SK-N-SH treated with all-trans-retinoic acid at 6 μM for 48 hours (cell line): ENCODE measurements around the gene CEP131.

Source experiments
- ATAC-seq: fragments of 200-7000 bp; cut with Tn5 transposase; 3 replicates; pipeline ENCODE4 v1.9.1; 2020; ENCODE audit warnings: mild to moderate bottlenecking, moderate library complexity
- ARNTL ChIP-seq: fragments of 450-650 bp; formaldehyde crosslinking; IDR thresholded peaks from 2 replicates; pipeline ENCODE4 v1.5.0; 2020; ENCODE audit warnings: low read depth, mild to moderate bottlenecking, moderate library complexity, borderline replicate concordance
- BACH2 ChIP-seq: fragments of 250-450 bp; sonication (Bioruptor Pico); IDR thresholded peaks from 2 replicates; pipeline ENCODE4 v1.9.0; 2021; ENCODE audit warnings: mild to moderate bottlenecking, borderline replicate concordance
- ESRRG ChIP-seq: fragments of 250-450 bp; sonication (Bioruptor Pico); IDR thresholded peaks from 2 replicates; pipeline ENCODE4 v1.6.1; 2021; ENCODE audit warnings: mild to moderate bottlenecking
- GLIS3 ChIP-seq: fragments of 250-450 bp; sonication (Bioruptor Pico); IDR thresholded peaks from 2 replicates; pipeline ENCODE4 v1.5.0; 2020; ENCODE audit warnings: mild to moderate bottlenecking, moderate library complexity
- ISL1 ChIP-seq: fragments of 250-450 bp; sonication (Bioruptor Pico); IDR thresholded peaks from 2 replicates; pipeline ENCODE4 v2.1.2; 2022; ENCODE audit warnings: mild to moderate bottlenecking, moderate library complexity
- OSR1 ChIP-seq: fragments of 250-450 bp; sonication (Bioruptor Pico); IDR thresholded peaks from 2 replicates; pipeline ENCODE4 v1.8.0; 2022; ENCODE audit warnings: moderate library complexity, mild to moderate bottlenecking, inconsistent platforms
- PPARA ChIP-seq: fragments of 250-450 bp; sonication (Bioruptor Pico); IDR thresholded peaks from 2 replicates; pipeline ENCODE4 v1.5.0; 2020; ENCODE audit warnings: mild to moderate bottlenecking, borderline replicate concordance
- RARB ChIP-seq: fragments of 250-450 bp; sonication (Bioruptor Pico); IDR thresholded peaks from 2 replicates; pipeline ENCODE4 v1.8.0; 2021; ENCODE audit warnings: mild to moderate bottlenecking, moderate library complexity
- SNAI2 ChIP-seq: fragments of 250-450 bp; sonication (Bioruptor Pico); IDR thresholded peaks from 2 replicates; pipeline ENCODE4 v1.5.0; 2020; ENCODE audit warnings: mild to moderate bottlenecking, moderate library complexity
- TCF4 ChIP-seq: fragments of 250-450 bp; sonication (Bioruptor Pico); IDR thresholded peaks from 2 replicates; pipeline ENCODE4 v1.8.0; 2021; ENCODE audit warnings: mild to moderate bottlenecking, moderate library complexity, borderline replicate concordance
- TOX ChIP-seq: fragments of 250-450 bp; sonication (Bioruptor Pico); IDR thresholded peaks from 2 replicates; pipeline ENCODE4 v1.8.0; 2021; ENCODE audit warnings: mild to moderate bottlenecking, moderate library complexity, borderline replicate concordance
- ZC3H10 ChIP-seq: fragments of 250-450 bp; sonication (Bioruptor Pico); IDR thresholded peaks from 2 replicates; pipeline ENCODE4 v1.5.1; 2021; ENCODE audit warnings: mild to moderate bottlenecking, moderate library complexity
- ZFP3 ChIP-seq: fragments of 250-450 bp; sonication (Bioruptor Pico); IDR thresholded peaks from 2 replicates; pipeline ENCODE4 v1.5.0; 2020; ENCODE audit warnings: mild to moderate bottlenecking, moderate library complexity
- ZFP30 ChIP-seq: fragments of 450-650 bp; formaldehyde crosslinking; IDR thresholded peaks from 2 replicates; pipeline ENCODE4 v1.5.0; 2022; ENCODE audit warnings: mild to moderate bottlenecking, moderate library complexity
- ZNF565 ChIP-seq: fragments of 450-650 bp; formaldehyde crosslinking; conservative IDR thresholded peaks from 2 replicates; pipeline ENCODE4 v1.5.0; 2020; ENCODE audit warnings: low read depth, mild to moderate bottlenecking, moderate library complexity
- ZNF70 ChIP-seq: fragments of 450-650 bp; formaldehyde crosslinking; IDR thresholded peaks from 2 replicates; pipeline ENCODE4 v1.5.0; 2020; ENCODE audit warnings: mild to moderate bottlenecking, moderate library complexity
- TF ChIP-seq, protein P1 (sequence below): fragments of 250-450 bp; sonication (Bioruptor Pico); IDR thresholded peaks from 2 replicates; pipeline ENCODE4 v1.5.1; 2020; ENCODE audit warnings: low read depth, mild to moderate bottlenecking, moderate library complexity
- TF ChIP-seq, protein P2 (sequence below): fragments of 250-450 bp; sonication (Bioruptor Pico); IDR thresholded peaks from 2 replicates; pipeline ENCODE4 v1.8.0; 2020; ENCODE audit warnings: mild to moderate bottlenecking, moderate library complexity, borderline replicate concordance
- TF ChIP-seq, protein P3 (sequence below): fragments of 250-450 bp; sonication (Bioruptor Pico); IDR thresholded peaks from 2 replicates; pipeline ENCODE4 v1.8.0; 2021; ENCODE audit warnings: low read depth, mild to moderate bottlenecking, moderate library complexity, borderline replicate concordance

CEP131 gene

DNA sequence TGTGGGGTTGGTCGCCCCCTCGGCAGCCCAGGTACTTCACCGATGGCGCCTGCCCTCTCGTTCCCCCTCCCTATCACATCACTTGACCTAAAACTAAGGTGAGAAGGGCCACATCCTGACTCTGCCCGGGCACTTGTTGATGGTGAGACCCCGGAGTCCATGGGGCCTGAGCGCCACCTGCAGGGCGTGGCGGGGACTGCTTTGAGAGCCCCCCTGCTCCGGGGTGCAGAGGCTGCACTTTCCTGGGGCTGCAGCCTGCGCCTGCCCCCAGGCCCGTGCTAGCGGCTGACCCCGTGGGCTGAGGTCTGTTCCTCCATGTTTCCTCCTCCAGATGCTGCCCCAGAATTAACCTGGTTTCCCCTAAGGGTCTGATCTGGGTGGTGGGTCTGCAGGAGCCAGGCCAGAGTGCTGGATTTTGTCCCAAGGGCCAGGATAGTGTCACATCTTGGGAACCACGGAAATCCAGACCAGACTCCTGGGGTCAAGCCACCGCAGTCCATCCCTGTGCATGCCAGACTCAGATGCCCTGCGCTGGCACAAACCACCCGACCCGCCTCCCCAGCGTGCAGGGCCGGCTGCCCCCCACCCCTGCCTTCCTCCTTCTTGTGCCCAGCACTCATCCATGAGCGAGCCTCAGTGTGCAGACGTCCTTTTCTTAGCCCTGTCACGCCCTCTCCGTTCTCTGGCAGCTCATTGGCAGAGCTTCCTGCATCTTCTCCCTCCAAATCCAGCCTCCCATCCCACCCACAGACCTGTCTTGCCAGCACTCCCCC, 19.1 kb upstream of the CEP131 start:
- TF ChIP-seq SNAI2 (CRISPR knock-in tag): no peak
- no peak for ATAC-seq

GRCh38 chr17:81241203-81241602, 18.4 kb upstream of the CEP131 start:
- ATAC-seq: no peak
- no peak for TF ChIP-seq ZFP3 (CRISPR knock-in tag)
- TF ChIP-seq GLIS3 (CRISPR knock-in tag): no peak
- no peak for TF ChIP-seq ZC3H10 (CRISPR knock-in tag)
- no peak for TF ChIP-seq ESRRG (CRISPR knock-in tag)
- no peak for TF ChIP-seq RARB (CRISPR knock-in tag)
- TF ChIP-seq TOX (CRISPR knock-in tag): no peak
- no peak for TF ChIP-seq ISL1 (CRISPR knock-in tag)
- TF ChIP-seq, protein P1, sequence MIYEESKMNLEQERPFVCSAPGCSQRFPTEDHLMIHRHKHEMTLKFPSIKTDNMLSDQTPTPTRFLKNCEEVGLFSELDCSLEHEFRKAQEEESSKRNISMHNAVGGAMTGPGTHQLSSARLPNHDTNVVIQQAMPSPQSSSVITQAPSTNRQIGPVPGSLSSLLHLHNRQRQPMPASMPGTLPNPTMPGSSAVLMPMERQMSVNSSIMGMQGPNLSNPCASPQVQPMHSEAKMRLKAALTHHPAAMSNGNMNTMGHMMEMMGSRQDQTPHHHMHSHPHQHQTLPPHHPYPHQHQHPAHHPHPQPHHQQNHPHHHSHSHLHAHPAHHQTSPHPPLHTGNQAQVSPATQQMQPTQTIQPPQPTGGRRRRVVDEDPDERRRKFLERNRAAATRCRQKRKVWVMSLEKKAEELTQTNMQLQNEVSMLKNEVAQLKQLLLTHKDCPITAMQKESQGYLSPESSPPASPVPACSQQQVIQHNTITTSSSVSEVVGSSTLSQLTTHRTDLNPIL (CRISPR knock-in tag): no peak
- no peak for TF ChIP-seq SNAI2 (CRISPR knock-in tag)
- no peak for TF ChIP-seq ZNF70 (CRISPR knock-in tag)
- TF ChIP-seq ARNTL (CRISPR knock-in tag): no peak
- no peak for TF ChIP-seq ZFP30 (CRISPR knock-in tag)
- TF ChIP-seq TCF4 (CRISPR knock-in tag): no peak

GRCh38 chr17:81240761-81241160, 18.0 kb upstream of the CEP131 start:
- TF ChIP-seq GLIS3 (CRISPR knock-in tag) (no peak), TOX (CRISPR knock-in tag) (no peak), BACH2 (CRISPR knock-in tag) (no peak), ISL1 (CRISPR knock-in tag) (no peak), ZFP30 (CRISPR knock-in tag) (no peak), TCF4 (CRISPR knock-in tag) (no peak), ZC3H10 (CRISPR knock-in tag) (no peak)
- TF ChIP-seq, protein P1 (CRISPR knock-in tag): no peak
- TF ChIP-seq, protein P2, sequence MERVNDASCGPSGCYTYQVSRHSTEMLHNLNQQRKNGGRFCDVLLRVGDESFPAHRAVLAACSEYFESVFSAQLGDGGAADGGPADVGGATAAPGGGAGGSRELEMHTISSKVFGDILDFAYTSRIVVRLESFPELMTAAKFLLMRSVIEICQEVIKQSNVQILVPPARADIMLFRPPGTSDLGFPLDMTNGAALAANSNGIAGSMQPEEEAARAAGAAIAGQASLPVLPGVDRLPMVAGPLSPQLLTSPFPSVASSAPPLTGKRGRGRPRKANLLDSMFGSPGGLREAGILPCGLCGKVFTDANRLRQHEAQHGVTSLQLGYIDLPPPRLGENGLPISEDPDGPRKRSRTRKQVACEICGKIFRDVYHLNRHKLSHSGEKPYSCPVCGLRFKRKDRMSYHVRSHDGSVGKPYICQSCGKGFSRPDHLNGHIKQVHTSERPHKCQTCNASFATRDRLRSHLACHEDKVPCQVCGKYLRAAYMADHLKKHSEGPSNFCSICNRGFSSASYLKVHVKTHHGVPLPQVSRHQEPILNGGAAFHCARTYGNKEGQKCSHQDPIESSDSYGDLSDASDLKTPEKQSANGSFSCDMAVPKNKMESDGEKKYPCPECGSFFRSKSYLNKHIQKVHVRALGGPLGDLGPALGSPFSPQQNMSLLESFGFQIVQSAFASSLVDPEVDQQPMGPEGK (CRISPR knock-in tag): no peak
- TF ChIP-seq, protein P3, sequence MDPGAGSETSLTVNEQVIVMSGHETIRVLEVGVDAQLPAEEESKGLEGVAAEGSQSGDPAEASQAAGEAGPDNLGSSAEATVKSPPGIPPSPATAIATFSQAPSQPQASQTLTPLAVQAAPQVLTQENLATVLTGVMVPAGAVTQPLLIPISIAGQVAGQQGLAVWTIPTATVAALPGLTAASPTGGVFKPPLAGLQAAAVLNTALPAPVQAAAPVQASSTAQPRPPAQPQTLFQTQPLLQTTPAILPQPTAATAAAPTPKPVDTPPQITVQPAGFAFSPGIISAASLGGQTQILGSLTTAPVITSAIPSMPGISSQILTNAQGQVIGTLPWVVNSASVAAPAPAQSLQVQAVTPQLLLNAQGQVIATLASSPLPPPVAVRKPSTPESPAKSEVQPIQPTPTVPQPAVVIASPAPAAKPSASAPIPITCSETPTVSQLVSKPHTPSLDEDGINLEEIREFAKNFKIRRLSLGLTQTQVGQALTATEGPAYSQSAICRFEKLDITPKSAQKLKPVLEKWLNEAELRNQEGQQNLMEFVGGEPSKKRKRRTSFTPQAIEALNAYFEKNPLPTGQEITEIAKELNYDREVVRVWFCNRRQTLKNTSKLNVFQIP (CRISPR knock-in tag): no peak
- no peak for ATAC-seq

DNA sequence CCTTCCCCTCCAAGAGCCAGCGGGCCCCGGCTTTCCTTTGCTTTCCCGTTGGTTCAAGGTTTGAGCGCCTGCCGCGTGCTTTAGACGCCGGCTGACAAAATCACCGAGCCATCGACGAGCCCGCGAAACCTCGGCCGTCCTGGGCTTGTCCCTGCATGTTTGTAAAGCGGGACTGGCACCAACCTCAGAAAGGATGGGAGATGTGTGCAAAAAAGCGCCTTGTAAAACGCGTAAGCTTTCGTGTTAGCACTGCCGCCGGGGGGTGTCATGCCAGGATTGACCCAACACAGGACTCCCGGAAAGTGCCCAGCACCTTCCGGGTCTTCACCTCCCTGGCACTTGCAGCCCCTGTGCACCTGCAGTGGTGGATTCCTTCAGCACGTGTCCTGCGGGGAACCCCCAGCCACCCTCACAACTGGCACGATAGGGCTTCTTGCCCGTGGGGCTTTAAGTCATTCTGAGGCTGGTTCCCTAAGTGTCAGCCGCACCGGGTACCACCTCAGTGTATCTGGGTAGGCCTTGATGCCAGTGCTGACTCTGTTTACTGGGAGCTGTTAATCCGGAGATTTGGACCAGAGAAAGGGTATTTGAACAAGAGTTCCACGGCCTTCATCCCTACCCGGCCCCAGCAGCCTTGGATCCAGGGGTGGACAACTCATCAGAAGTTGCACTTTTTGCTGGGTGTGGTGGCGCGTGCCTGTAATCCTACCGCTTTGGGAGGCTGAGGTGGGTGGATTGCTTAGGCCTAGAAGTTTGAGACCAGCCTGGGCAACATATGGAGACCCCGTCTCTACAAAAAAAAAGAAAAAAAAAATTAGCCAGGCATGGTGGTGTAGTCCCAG, 17.2 kb upstream of the CEP131 start:
- ATAC-seq: no peak
- TF ChIP-seq PPARA (no peak), ARNTL (CRISPR knock-in tag) (no peak), ESRRG (CRISPR knock-in tag) (no peak), ZNF565 (CRISPR knock-in tag) (no peak), ZNF70 (CRISPR knock-in tag) (no peak), ISL1 (CRISPR knock-in tag) (no peak), ZC3H10 (CRISPR knock-in tag) (no peak), BACH2 (CRISPR knock-in tag) (no peak), SNAI2 (CRISPR knock-in tag) (no peak), TOX (CRISPR knock-in tag) (no peak), RARB (CRISPR knock-in tag) (no peak), ZFP30 (CRISPR knock-in tag) (no peak), OSR1 (CRISPR knock-in tag) (no peak), ZFP3 (CRISPR knock-in tag) (no peak), TCF4 (CRISPR knock-in tag) (no peak)
- TF ChIP-seq, protein P3 (CRISPR knock-in tag): no peak
- TF ChIP-seq, protein P1 (CRISPR knock-in tag): no peak
- TF ChIP-seq, protein P2 (CRISPR knock-in tag): no peak
